Measurements from ENCODE around the gene ZFPL1. TPM values are rescaled to one million over a fixed set of nuclear protein-coding genes. Genes with fewer than 3 reads are reported as not detected.
A peak's percentile ranks its signal among the peaks of the same experiment; 100 is the strongest.

The ZFPL1 gene
- total RNA-seq, 1 donor from 2014 or later = 33.3 TPM

DNA sequence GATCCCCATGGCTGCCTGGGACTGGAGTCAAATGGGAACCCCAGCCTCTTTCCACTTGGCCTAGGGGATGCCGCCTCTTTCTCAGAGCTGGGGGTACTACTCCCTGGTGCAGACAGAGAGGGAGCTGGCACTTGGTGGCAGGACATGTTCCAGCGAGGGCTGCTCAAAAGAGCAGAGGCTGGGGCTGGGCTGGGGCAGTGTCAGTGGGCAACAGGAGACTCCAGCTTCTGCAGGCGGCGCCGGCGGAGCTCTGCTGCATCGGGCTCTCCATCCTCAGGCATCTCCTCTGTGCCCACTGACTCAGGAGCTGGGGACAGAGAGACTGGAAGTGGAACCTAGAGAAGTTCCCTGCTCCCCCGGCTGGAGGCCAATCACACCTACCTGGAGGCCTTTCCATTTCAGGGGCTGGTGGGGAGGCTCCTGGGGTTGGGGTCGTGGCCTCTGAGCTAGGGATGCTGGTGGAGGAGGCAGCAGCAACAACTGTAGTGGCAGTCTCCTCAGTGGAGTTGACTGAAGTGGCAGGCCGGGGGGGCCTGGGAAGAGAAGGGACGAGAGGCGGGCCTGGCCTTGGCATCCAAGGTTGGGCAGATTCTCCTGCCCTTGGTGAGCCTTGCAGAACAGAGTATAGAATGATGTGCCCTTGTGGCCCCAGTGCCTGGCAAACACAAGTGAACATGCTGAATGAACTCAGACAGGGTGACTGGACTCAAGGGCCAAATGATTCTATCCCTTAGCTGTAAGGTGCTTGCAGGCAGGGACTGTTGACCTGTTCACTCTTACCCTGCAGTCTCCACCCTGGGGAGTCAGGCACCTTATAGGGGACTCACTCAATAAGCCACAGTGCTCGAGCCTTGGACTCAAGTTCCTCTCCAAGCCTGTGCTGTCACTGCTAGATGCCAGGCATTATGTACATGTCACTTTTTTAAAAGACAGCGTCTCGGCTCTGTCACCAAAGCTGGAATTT is 44.4 kb downstream of the ZFPL1 start:
- Mint-ChIP-seq H3K27ac (no peak overlapping the region), H3K36me3 (ENCODE audit: low read depth) (peaks cover 52% of the 10 kb centered on the region), H3K4me1 (peaks cover 20% of the 10 kb centered on the region), H3K9me3 (no peaks in the 10 kb centered on the region), H3K27me3 (no peaks in the 10 kb centered on the region), H3K4me3 (no peak overlapping the region)
- peak; percentile 55 for DNase-seq
- intact Hi-C loops (cut with micrococcal nuclease) = no loop called here

- no peaks in the 10 kb centered on the region for H3K27me3 Mint-ChIP-seq
- H3K36me3 Mint-ChIP-seq (ENCODE audit: low read depth) = peaks cover 46% of the 10 kb centered on the region
- H3K4me1 Mint-ChIP-seq = peaks cover 18% of the 10 kb centered on the region
- no peak overlapping the region for H3K4me3 Mint-ChIP-seq
- intact Hi-C loops (cut with micrococcal nuclease) = no loop called here
- H3K9me3 Mint-ChIP-seq = no peaks in the 10 kb centered on the region
- no peak overlapping the region for H3K27ac Mint-ChIP-seq
- DNase-seq = peak; percentile 56
Observed at GRCh38 chr11:65129649-65130441, 45.8 kb downstream of the ZFPL1 start.

- Mint-ChIP-seq H3K27ac (no peak overlapping the region), H3K4me3 (no peak overlapping the region), H3K27me3 (no peaks in the 10 kb centered on the region), H3K9me3 (no peaks in the 10 kb centered on the region), H3K36me3 (ENCODE audit: low read depth) (peaks cover 39% of the 10 kb centered on the region), H3K4me1 (peaks cover 23% of the 10 kb centered on the region)
- DNase-seq = peak; percentile 55
- intact Hi-C loops (cut with micrococcal nuclease) = no loop called here
Observed at GRCh38 chr11:65130631-65131416, 46.8 kb downstream of the ZFPL1 start.

DNA sequence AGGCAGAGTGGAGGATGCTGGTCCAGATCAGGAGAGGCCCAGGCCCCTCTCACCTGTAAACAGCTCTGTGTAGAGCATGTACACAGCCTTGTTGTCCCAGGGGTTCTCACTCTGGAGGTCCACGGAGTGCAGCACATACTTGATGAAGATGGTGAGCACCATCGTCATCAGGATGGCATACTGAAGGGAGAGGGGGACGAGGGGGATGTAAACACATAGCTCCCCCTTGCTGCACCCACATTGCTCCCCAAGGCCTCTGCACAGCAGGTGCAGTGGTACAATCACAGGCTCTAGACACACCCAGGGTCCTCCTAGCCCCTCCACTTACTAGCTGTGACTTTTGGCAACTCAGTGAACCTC is 47.4 kb downstream of the ZFPL1 start:
- H3K4me1 Mint-ChIP-seq = peaks cover 29% of the 10 kb centered on the region
- intact Hi-C loops (cut with micrococcal nuclease) = no loop called here
- no peak overlapping the region for H3K27ac Mint-ChIP-seq
- no peak overlapping the region for H3K4me3 Mint-ChIP-seq
- no peaks in the 10 kb centered on the region for H3K9me3 Mint-ChIP-seq
- H3K36me3 Mint-ChIP-seq (ENCODE audit: low read depth) = peaks cover 37% of the 10 kb centered on the region
- no peaks in the 10 kb centered on the region for H3K27me3 Mint-ChIP-seq
- peak; percentile 55 for DNase-seq

- Mint-ChIP-seq H3K4me1 (peaks cover 31% of the 10 kb centered on the region), H3K27ac (no peak overlapping the region), H3K27me3 (no peaks in the 10 kb centered on the region), H3K36me3 (ENCODE audit: low read depth) (peaks cover 33% of the 10 kb centered on the region), H3K9me3 (no peaks in the 10 kb centered on the region), H3K4me3 (peak overlapping the region; percentile 12)
- no peak for DNase-seq
- intact Hi-C loops (cut with micrococcal nuclease) = no loop called here
Observed at GRCh38 chr11:65131895-65132237, 47.8 kb downstream of the ZFPL1 start.

DNA sequence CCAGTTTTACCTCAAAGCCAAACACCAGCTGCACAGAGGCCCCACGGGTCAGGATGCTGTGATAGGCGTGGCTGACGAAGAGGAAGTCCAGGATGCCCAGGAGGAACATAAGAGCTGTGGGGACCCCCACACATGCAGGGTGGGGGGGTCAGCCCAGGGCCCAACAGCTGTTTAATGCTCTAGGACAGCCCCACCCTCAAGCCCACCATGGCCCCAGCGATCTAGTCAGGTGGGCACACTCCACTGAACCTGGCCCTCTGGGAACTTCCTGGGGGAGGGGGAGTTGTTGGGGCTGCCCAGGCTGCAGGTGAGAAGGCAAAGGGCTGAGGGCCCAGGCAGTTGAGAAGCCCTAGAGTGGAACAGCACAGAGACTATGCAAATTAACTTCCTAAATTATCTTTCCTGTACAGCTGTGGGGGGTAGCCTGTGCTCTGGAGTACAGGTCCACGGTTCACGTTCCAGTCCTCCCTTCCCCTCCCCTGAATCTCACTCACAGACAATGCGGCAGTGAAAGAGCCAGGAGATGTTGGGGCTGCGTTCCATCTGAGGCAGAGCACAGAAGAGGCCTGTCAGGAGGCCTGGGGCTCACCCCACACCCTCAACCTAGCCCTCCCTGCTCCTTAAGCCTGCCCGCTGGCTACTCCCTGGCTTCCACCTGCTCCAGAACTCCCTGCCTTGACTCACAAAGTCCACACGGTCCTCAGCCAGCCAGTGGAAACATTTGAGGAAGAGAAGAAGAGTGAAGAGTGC is 48.4 kb downstream of the ZFPL1 start:
- no peaks in the 10 kb centered on the region for H3K9me3 Mint-ChIP-seq
- H3K27me3 Mint-ChIP-seq = no peaks in the 10 kb centered on the region
- H3K4me3 Mint-ChIP-seq = peak overlapping the region; percentile 92
- no peak for DNase-seq
- intact Hi-C loops (cut with micrococcal nuclease) = no loop called here
- H3K36me3 Mint-ChIP-seq (ENCODE audit: low read depth) = peaks cover 29% of the 10 kb centered on the region
- peak overlapping the region; percentile 97 for H3K27ac Mint-ChIP-seq
- peaks cover 31% of the 10 kb centered on the region for H3K4me1 Mint-ChIP-seq

DNA sequence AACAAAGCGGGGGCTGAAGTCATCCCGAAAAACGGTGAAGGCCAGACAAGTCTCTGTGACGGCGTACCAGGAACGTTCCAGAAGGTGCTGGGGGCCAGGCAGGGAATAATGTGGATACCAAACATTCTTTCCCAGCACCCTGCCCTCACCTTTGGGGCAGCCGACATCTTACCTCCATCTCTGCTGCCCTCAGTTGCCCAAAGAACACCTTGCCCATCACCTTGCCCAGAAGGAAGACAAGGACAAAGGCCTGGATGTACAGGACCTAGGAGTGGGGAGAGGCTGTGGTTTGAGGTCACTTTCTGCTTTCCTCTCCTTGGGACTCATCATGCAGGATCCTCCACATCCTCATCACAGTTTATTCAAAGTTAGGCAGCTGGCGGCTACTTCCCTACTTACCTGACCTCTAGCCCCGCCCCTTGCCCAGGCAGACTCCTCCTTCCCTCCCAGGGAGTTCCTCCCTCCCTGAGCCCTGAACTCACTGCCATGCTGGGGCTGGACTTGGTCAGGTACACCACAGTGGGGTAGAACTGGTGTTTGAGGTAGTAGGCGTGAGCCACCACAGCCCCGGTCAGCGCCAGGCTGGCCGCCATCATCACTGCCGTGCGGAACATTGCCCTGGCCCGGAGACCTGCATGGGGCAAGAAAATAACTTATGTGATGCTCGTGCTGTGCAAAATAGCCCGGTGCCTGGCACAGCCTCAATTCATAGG is 49.1 kb downstream of the ZFPL1 start:
- H3K27ac Mint-ChIP-seq = peak overlapping the region; percentile 97
- intact Hi-C loops (cut with micrococcal nuclease) = no loop called here
- H3K36me3 Mint-ChIP-seq (ENCODE audit: low read depth) = peaks cover 28% of the 10 kb centered on the region
- peak overlapping the region; percentile 92 for H3K4me3 Mint-ChIP-seq
- no peaks in the 10 kb centered on the region for H3K9me3 Mint-ChIP-seq
- peak; percentile 87 for DNase-seq
- peaks cover 31% of the 10 kb centered on the region for H3K4me1 Mint-ChIP-seq
- H3K27me3 Mint-ChIP-seq = no peaks in the 10 kb centered on the region

- Mint-ChIP-seq H3K36me3 (ENCODE audit: low read depth) (peaks cover 25% of the 10 kb centered on the region), H3K27ac (peak overlapping the region; percentile 97), H3K27me3 (no peaks in the 10 kb centered on the region), H3K4me1 (peaks cover 31% of the 10 kb centered on the region), H3K4me3 (peak overlapping the region; percentile 92), H3K9me3 (no peaks in the 10 kb centered on the region)
- DNase-seq = peak; percentile 73
- intact Hi-C loops (cut with micrococcal nuclease) = loop anchor here (1.0 kb wide), 2 partner anchors 11 to 16 kb away; partner anchors contain the start of genes FAU, MRPL49 and ZNHIT2
Observed at GRCh38 chr11:65133724-65134123, 49.7 kb downstream of the ZFPL1 start.

DNA sequence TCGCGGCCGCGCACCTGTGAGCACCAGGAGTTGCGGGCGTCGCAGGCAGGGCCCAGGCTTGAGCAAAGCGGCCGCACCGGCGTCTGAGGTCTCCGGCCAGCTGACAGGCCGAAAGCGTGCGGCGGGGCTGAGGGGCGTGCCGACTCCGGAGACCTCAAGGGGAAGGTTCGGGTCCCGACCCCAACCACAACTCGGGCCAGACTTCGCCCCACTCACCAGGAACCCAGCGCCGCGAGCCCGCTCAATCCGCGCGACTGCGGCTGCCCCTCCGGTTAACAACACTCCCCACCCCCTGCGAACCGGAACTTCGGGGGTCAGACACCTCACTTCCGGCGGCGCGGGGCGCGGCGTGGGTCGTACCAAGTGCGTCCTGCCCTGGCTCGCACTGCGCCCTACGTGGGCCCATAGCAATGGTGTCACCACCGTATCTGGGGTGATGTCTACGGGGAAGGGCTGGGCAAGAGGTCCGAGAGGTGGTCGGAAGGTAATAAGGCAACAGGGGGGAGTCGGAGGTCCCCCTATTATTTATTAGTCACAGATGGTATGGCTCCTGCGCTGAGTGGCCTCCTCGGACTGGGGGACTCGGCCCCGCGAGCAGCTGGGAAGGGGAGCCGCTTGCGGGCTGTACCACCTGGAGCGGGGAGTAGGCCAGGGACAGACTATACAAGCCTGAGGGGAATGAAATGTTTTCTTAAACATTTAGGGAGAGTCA is 50.4 kb downstream of the ZFPL1 start, which contains the start of gene SYVN1:
Gene SYVN1 (minus strand): TSS at position 280 of the 712 bp plus-strand sequence. CDS start 918 bp downstream, outside the sequence.
- no peaks in the 10 kb centered on the region for H3K9me3 Mint-ChIP-seq
- H3K27me3 Mint-ChIP-seq = no peaks in the 10 kb centered on the region
- H3K4me1 Mint-ChIP-seq = peaks cover 31% of the 10 kb centered on the region
- peak within 1 kb of the TSS; percentile 92 for H3K4me3 Mint-ChIP-seq
- intact Hi-C loops (cut with micrococcal nuclease) = loop anchor here (1.0 kb wide), 2 partner anchors 12 to 17 kb away; partner anchors contain the start of genes FAU, MRPL49 and ZNHIT2
- peak within 1 kb of the TSS; percentile 97 for H3K27ac Mint-ChIP-seq
- peaks cover 21% of the 10 kb centered on the region for H3K36me3 Mint-ChIP-seq (ENCODE audit: low read depth)
- DNase-seq = peak; percentile 98

DNA sequence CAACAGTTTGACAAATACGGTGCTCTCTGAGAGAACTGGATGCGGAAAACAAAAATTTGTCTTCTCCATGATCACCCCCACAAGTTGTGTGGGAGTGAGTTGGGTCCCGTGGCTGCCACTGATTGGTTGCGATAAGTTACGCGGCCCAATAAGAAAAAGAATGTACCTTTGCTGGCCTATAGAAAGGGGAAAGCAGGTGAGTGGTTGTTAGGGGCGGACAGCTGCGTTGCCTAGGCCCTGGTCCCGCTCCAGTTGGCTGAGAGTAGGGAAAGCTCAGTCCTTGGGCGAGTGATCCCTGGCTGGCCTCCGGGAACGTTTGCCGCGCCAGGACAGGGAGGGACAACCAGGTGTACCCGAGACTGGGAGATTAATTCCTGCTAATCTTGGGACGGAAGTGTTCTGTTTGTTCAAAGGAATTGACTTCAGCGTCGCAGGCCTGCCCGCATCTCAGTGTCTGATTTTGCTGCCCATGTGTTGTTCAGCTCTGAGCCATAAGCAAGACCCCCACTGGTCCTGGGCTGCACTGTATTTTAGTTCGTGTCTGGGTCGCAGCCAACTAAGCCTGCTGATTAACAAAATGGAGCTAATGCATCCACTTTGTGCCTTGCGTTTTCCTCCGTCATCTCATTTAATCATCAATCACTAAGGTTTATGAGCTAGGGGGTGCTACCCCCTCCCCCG is 51.1 kb downstream of the ZFPL1 start:
- intact Hi-C loops (cut with micrococcal nuclease) = loop anchor here (1.0 kb wide), 3 partner anchors 13 to 46 kb away; partner anchors contain the start of genes CAPN1, FAU, MRPL49 and ZNHIT2
- Mint-ChIP-seq H3K27me3 (peaks cover 3% of the 10 kb centered on the region), H3K4me1 (peaks cover 31% of the 10 kb centered on the region), H3K9me3 (no peaks in the 10 kb centered on the region), H3K4me3 (peak overlapping the region; percentile 92), H3K27ac (peak overlapping the region; percentile 97), H3K36me3 (ENCODE audit: low read depth) (peaks cover 20% of the 10 kb centered on the region)
- peak; percentile 96 for DNase-seq

GRCh38 chr11:65135633-65136145 is 51.7 kb downstream of the ZFPL1 start:
- H3K36me3 Mint-ChIP-seq (ENCODE audit: low read depth) = peaks cover 14% of the 10 kb centered on the region
- intact Hi-C loops (cut with micrococcal nuclease) = loop anchor here (1.0 kb wide), 1 partner anchor 46 kb away; the partner anchor contains the start of gene CAPN1
- no peaks in the 10 kb centered on the region for H3K9me3 Mint-ChIP-seq

More at GRCh38 chr11:65135633-65136145, 51.7 kb downstream of the ZFPL1 start:
- Mint-ChIP-seq H3K27ac (peak overlapping the region; percentile 97), H3K4me3 (peak overlapping the region; percentile 92), H3K4me1 (peaks cover 31% of the 10 kb centered on the region), H3K27me3 (peaks cover 6% of the 10 kb centered on the region)
- DNase-seq = no peak
